PC-9 (cell line): ENCODE measurements around the gene TRPM1.

Experiments
- EZH2 ChIP-seq: fragments of 200-600 bp; sonication (generic); IDR thresholded peaks from 2 replicates; pipeline ENCODE4 v1.8.0; 2017; ENCODE audit warnings: antibody characterized with exemption, low read depth
- TF ChIP-seq, protein P1 (sequence below): fragments of 200-600 bp; sonication (generic); conservative IDR thresholded peaks from 2 replicates; pipeline ENCODE4 v1.6.1; 2017; ENCODE audit warnings: mixed run types, antibody characterized with exemption, mild to moderate bottlenecking, moderate library complexity

DNA sequence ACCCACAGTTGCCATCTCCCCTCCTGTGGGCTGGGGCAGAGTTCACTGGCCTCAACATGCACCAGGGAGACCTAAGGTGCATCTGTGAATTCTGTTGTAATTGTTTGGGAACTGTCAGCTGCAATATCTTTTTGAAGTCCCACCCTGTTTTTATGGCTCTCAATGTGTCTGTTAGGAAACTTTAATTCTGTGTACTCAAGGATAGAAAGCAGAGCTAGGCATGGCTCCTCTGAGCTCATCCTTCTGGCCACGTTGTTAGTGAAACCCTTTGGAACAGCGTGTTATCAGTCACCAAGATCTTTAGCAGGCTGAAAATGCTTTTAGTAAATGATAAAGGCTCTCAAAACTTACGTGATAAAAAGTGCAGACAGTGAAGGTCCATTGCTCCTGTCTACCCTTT is 76.5 kb downstream of the TRPM1 start:
- no peak for TF ChIP-seq EZH2
- TF ChIP-seq, protein P1, sequence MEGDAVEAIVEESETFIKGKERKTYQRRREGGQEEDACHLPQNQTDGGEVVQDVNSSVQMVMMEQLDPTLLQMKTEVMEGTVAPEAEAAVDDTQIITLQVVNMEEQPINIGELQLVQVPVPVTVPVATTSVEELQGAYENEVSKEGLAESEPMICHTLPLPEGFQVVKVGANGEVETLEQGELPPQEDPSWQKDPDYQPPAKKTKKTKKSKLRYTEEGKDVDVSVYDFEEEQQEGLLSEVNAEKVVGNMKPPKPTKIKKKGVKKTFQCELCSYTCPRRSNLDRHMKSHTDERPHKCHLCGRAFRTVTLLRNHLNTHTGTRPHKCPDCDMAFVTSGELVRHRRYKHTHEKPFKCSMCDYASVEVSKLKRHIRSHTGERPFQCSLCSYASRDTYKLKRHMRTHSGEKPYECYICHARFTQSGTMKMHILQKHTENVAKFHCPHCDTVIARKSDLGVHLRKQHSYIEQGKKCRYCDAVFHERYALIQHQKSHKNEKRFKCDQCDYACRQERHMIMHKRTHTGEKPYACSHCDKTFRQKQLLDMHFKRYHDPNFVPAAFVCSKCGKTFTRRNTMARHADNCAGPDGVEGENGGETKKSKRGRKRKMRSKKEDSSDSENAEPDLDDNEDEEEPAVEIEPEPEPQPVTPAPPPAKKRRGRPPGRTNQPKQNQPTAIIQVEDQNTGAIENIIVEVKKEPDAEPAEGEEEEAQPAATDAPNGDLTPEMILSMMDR, result no peak
